HG03439 (cell line): ENCODE measurements around the gene NAXE.
"Not testable (repeated sequence)": the region's sequence is repeated elsewhere in the genome, so short reads cannot be mapped to it uniquely, and the experiment has no call there.

Source experiments
- ATAC-seq: cut with Tn5 transposase; IDR thresholded peaks from one replicate; pipeline ENCODE4 v1.9.1; 2021; ENCODE audit warnings: mild to moderate bottlenecking, moderate library complexity; ENCODE audit not compliant: unreplicated experiment

The NAXE gene

DNA sequence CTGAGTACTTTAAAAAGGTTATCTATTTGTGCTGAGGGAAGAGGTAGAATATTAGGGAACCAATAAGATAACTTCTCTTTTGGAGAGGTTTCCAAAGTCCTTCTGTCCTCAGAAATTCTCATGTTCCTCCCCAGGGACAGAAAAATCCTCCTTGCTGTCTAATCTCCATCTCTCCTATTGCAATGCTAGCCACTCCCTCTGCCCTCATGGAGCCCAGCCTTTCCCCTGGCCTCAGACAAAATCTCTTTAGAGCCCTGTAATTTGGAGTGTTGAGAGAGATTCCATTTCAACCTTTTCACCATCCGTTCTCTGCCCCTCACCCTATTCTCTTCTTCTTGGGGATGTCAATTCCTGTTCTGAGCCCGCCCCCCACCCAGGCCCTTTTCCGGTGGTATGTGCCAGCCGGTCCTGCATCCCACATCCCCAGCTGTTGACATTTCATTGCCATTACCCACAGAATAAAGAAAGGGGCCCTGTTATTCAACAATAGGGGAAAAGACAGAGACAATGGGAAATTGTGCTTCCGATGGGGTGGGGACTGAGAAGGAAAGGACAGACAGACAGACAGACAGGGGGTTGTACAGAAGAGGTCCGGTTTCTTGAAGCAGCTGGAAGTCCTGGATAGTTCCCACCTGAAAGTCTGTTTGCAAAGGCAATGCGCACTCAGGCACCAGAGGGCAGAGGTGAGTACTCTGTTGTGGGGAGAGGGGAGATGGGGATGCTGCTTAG is 27.4 kb downstream of the NAXE start, which contains the start of gene HAPLN2:
HAPLN2 (plus strand) TSS at position 563 of the 729 bp plus-strand sequence. CDS start 4,076 bp downstream, outside the sequence.
- no peak for ATAC-seq

DNA sequence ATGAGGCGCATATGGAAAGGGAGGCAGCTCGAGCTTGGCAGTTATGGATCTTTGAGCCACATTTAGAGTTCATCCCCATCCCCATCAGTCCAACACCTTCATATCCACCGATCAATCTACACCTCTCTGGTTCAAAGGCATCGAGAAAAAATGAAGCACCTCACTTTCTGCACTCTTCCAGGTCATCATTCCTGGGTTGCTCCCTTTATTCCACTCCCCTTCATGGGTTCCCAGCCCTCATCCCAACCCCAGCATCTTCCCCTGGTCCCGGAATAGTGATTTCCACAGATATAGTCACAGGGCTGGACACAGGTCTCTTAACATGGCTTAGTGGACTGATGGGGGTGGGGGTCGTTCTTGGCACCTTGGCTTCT is 28.0 kb downstream of the NAXE start:
- no peak for ATAC-seq

DNA sequence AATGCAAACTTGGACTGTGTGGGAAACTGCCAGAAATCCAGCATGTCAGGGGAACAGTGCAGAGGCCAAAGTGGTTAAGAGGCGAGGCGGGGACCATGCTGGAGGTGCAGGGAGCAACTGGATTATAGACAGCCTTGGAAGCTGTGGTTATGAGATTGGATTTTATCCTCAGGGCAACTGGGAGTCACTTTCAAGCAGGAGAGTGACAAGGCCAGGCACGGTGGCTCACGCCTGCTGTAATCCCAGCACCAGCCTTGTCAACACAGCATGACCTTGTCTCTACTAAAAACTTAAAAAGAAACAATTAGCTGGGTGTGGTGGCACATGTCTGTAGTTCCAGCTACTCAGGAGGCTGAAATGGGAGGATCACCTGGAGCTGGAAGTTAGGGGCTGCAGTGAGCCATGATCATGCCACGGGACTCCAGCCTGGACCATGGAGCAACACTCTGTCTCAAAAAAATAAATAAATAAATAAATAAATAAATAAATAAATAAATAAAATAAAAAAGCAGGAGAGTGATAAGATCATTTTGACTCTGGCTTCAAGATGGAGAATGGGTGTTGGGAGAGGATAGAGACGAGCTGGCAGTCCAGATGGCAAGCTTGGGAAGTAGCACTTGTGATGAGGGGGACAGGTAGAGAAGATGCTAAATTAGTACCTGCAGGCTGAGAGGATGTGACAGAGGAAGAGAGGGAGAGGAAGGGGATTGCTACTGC is 31.2 kb downstream of the NAXE start:
- no peak for ATAC-seq

DNA sequence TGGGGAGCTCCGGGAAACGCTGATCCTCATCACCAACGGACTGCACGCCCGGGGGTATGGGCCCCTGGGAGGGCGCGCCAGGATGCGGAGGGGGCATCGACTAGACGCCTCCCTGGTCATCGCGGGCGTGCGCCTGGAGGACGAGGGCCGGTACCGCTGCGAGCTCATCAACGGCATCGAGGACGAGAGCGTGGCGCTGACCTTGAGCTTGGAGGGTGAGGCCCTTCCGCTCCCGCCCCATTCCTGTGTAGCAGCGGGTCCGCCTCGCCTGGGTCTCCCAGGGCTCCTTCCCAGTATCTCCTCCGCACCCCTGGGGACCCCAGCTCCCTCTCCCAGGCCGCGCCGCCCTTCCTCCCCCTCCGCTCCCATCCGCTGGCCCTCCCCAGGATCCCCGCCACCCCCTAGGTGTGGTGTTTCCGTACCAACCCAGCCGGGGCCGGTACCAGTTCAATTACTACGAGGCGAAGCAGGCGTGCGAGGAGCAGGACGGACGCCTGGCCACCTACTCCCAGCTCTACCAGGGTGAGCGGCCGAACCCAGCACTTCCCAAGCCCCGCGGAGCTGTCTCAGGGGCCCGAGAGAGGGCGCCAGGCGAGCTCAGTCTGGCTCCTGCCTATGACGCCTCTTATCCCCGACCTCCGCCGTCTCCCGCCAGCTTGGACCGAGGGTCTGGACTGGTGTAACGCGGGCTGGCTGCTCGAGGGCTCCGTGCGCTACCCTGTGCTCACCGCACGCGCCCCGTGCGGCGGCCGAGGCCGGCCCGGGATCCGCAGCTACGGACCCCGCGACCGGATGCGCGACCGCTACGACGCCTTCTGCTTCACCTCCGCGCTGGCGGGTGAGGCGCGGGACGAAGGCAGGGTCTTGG is 32.6 kb downstream of the NAXE start:
- no peak for ATAC-seq

DNA sequence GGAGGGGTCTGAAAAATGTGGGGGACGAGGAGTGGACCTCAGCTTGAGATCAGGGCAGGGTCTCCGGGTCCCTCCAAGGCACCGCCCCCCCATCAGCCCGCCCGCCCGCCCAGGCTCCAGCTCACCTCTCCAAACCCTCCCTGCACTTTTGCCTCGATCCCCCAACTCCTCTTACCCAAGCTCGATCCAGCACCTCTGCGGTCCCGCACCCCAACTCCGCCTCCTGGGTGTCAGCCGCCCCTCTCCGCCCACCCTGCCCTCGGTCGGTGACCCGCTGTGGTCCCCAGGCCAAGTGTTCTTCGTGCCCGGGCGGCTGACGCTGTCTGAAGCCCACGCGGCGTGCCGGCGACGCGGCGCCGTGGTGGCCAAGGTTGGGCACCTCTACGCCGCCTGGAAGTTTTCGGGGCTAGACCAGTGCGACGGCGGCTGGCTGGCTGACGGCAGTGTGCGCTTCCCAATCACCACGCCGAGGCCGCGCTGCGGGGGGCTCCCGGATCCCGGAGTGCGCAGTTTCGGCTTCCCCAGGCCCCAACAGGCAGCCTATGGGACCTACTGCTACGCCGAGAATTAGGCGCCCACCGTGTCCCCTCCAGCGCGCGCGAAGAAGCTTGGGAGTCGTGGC is 33.3 kb downstream of the NAXE start:
- no peak for ATAC-seq

DNA sequence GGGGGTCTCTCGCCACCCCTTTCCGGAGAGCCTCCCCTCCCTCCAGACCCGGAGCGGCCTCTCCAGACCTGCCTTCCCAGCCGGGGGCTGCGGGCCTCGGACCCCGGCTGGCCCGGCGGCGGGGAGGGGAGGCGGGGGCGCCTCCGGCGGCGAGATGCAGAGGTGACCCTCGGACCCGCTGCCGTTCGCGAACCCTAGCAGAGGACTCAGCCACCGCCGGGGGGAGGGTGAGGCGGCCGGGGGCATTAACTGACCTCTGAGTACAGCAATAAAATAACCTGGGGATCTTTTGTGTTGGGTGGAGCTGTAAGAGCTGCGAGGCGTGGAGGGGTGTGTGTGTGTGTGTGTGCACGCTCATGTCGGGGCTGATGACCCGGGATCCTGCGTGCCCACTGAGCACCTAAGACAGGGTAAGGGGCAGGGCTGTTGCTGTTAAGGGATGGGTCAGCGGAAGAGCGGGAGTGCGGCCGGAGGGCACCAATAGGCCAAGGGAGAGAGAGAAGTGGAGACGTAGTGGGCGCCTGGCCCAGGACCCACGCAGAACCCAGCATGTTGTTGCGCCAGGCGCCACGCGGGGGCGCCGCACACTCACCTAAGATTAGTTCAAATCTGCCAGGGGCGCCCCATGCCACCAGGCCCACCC is 34.0 kb downstream of the NAXE start:
- ATAC-seq, result no peak

DNA sequence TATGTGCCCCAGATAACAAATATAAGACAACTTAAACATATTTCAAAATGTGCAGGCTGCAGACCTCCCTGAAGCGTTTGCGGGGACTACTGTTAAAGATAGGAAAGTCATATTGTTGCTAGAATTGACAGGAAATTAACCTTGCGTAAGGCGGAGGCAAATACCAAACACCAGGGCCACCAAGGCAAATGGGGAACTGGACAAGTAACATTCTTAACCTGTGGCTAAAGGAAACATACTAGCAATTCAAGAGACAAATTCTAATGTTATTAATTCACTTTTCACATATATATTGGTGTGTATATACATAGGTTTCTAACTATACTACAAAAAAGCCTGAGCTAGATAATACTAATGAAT is 34.5 kb downstream of the NAXE start:
- ATAC-seq, result no peak

DNA sequence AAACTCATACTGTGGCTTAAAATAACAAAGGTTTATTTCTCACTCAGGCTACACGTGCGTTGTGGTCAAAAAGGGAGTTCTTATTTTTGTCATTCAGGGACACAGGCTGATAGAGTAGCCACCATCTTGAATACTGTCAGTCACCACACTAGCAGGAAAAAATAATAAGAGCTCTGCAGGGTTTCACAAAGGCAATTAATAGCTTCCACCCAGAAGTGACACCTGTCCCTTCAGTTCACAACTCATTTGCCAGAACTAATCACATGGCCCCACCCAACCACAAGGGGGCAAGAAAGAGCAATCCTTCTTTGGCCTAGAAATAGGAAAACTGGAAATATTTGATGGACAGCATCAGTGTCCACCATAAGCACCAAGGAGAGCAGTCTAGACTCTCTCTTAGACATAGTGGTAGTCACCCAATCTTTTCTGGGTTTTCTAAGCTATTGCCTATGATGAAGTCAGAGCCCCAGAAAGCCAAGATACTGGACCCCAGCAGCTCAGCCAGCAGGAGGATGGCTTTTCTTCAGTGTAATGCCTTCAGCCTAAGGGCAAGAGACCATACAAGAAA is 35.8 kb downstream of the NAXE start:
- ATAC-seq, result no peak

DNA sequence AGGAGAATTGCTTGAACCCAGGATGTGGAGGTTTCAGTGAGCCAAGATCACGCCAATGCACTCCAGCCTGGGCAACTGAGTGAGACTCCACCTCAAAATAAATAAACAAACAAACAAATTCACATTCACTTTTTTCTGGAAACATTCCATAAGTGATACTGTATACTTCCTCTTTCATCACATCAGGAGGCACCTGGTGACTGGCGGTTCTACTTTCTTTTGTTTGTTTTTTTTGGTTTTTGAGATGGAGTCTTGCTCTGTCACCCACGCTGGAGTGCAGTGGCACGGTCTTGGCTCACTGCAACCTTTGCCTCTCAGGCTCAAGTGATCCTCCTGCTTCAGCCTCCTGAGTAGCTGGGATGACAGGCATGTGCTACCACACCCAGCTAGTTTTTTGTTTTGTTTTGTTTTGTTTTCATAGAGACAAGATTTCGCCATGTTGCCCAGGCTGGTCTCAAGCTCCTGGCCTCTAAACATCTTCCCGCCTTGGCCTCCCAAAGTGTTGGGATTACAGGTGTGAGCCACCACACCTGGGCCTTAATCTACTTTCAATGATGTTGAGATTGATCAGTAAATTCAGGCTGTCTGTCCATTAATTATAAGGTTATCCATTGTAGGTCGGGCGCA is 38.4 kb downstream of the NAXE start:
- ATAC-seq, result no peak

DNA sequence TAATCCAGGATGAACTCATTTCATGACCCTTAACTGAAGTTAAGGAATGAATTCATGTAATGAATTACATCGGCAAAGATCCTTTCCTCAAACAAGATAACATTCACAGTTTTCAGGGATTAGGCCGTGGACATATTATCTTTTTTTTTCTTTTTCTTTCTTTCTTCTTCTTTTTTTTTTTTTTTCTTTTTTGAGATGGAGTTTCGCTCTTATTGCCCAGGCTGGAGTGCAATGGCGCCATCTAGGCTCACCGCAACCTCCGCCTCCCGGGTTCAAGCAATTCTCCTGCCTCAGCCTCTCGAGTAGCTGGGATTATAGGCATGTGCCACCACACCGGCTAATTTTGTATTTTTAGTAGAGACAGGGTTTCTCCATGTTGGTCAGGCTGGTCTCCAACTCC is 39.6 kb downstream of the NAXE start:
- ATAC-seq, result not testable (repeated sequence)

DNA sequence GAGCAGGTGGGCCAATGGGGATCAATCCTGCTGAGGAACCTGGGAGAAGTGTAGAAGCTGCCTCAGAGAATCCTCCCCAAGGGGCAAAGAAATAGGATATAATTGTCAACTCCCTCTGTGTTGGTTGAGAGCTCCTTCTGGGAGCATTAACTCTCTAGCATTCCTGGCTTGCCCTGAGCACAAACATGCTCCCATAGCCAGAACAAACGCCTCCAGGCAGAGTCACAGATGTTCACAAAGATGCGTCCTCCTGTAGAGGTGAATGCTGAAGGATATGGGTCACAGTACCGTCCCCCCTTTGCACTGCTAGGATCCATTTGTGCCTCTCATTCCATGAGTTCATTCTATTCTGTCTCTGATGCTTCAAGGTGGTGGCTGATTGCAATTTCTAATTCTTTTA is 40.8 kb downstream of the NAXE start:
- no peak for ATAC-seq

DNA sequence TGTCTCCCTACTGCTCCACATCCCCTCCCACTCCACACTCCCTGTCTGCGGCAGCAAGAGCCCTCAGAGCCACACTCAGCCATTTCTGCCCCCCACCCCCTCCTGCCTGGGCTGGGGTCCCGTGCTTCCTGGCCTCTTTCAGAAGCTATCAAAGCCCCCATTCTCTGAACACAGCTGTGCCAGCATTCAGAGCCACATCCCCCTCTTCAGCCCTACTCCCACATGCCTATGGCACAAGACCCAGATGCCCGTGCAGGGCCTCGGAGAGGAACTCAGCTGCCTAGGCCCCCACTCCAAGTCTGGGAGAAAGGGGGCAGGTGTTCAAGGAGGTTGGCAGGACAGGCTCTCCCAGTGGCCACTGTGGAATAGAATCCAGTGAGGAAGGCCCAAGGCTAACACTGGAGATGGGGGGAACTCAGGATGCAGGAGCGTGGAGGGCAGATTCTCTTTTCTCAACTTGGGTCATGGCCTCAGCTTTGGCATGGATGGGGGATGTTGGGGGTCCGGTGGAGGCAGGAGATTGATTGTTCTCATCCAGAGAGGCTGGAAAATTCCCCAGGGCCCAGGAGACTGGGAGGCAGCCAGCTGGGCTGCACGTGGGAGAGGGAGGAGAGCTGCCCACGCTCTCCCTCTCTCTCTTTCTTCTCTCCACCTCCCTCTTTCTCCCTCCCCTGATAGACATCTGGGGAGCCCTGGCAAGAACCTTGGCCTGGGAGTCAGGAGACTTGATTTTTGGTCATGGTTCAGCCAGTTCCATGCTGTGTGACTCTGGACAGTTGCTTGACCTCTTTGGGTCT is 46.8 kb downstream of the NAXE start:
- no peak for ATAC-seq

DNA sequence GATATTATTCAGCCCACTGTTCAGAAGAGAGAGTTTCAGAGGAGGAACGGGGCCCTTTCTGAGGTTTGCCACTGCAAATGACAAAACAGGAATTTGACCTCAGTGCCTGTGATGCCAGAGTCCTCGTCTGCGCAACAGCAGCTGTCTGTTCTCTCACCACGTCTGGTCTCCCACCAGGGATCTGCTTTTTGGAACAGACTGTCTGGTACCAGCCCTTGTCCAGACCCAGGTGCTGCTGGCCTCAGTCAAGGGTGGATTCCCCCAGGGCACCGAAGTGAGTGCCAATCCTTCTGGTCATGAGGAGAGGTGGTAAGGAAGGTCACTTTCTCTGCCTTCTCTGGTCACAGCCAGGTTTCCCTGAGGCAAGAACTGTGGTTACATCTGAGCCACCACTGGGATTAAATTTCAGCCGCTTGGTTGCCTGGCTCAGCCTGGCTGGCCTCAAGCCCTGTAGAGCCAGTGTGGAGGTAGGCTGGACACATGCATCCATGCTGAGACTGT is 48.1 kb downstream of the NAXE start:
- ATAC-seq, result no peak

DNA sequence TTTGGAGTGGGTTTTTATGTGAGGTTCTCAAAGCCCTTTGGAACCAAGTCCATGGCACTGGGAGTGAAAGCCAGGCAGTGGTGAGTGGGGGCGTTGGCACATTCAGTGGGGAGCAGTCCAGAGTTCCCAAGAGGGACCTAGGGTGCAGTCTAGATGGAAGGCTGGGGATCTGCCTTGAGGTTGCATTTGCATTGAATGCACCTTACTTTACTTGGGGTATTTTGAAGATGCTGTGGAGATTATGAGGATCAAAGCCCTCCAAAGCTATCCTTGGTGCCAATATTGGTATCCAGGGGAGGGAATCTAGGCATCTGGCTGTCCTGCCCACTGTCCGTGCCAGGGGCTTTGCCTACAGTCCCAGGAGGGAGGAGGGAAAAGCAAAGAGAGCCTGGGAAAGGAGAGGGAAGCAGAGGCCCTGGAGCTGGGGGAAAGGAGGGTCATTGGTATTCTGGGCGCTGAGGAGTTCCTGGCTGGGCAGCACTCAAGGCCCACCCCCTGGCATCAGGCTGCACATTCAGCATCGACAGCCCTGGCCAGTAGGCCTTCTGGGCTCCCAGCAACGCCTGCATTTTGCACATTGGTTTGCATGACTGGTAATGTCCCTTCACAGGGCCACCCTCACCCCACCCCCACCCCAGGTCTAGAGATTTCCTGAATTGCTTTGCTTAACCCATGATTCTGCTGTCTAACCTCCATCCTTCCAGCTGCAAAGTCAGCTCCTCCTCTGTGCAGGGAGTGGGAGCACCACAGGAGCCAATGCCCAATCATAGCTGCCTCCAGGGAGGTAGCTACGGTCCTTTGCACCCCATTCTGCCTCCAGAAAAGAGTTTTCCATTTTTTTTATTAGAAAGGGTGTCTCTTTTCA is 49.5 kb downstream of the NAXE start:
- ATAC-seq, result no peak

DNA sequence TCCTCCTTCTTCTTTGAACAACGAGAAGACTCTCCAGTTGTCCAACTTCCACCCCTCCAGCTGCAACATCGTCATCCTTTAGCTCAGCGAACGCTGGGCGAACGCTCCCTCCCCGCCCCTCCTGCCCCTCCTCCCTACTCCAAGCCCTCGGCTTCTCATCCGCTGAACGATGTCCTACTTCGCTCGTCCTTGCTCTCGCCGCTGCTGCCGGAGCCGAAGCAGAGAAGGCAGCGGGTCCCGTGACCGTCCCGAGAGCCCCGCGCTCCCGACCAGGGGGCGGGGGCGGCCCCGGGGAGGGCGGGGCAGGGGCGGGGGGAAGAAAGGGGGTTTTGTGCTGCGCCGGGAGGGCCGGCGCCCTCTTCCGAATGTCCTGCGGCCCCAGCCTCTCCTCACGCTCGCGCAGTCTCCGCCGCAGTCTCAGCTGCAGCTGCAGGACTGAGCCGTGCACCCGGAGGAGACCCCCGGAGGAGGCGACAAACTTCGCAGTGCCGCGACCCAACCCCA is 50.2 kb downstream of the NAXE start, which contains the start of gene BCAN:
BCAN (plus strand) TSS at position 357 of the 504 bp plus-strand sequence. CDS start 3,938 bp downstream, outside the sequence.
- no peak for ATAC-seq

DNA sequence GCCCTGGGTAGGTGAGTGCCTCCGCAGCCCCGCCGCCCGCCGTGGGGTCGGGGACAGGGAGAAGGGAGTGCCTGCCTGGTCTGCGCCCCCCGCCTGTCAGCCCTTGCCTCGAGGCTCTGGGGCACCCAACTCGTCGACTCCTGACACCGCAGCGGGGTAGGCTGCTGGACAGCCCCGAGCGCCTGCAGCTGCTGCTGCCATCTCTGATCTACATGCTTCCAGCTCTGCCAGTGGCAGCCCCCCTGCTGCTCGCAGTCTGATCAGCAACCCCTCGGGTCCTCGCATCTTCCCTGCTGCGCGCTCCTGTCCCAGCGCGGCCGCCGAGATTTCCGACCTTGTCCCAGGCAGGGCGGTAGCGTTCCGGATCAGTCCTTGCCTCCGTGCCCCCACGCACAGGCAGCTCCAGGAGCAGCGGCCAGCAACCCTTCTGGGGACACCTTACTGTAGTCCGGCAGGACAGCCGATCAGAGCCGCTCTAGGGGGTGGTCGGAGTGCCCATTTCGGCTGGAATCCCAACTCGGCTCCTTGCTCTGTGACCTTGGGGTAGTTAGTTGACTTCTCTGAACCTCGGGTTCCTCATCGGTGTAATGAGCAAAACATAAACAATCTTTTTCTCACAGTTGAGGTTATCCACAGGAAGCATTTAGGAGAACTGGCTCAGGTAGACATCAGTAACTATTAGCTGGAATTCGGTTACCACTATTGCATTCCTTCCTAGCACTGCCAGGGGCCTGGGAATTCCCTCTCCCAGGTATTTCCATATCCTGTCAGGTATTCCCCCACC is 50.9 kb downstream of the NAXE start:
- ATAC-seq, result no peak
